Measurements from ENCODE around the gene TAMM41.
"Not testable (repeated sequence)": the region's sequence is repeated elsewhere in the genome, so short reads cannot be mapped to it uniquely, and the experiment has no call there.

TAMM41 gene

DNA sequence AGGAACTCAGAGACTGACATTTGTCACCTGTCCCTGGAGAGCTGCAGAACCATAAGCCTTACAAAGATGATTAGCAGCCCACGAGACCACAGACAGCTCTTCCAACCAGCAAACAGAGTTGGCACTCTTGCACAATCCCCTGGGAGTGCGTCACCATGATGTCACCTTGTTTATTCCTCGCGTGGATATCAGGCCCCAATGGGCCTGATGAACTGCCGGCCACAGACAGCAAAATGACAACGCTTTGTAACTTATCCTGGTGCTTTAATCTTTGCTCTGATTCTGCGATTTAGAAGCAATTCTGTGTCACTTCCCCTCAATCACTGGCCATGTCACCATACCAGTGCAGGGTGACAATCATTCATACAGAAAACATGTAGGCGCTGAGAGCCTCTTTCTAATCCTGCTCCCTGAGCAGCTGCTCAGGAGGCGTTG, 89.2 kb downstream of the TAMM41 start:
- no peaks in the 10 kb centered on the region for H3K36me3 ChIP-seq (ENCODE audit: insufficient read depth, low read depth, low read length)
- H3K27ac ChIP-seq (ENCODE audit: low read length), result no peak overlapping the region
- no peaks in the 10 kb centered on the region for H3K27me3 ChIP-seq (ENCODE audit: insufficient read depth, low read length)
- H3K4me3 ChIP-seq (ENCODE audit: low read length), result no peak overlapping the region
- H3K9me3 ChIP-seq (ENCODE audit: insufficient read depth, low read depth, low read length), result no peaks in the 10 kb centered on the region
- no peak overlapping the region for H3K9ac ChIP-seq (ENCODE audit: low read depth, low read length)
- no peaks in the 10 kb centered on the region for H3K4me1 ChIP-seq (ENCODE audit: insufficient read depth, low read length)

DNA sequence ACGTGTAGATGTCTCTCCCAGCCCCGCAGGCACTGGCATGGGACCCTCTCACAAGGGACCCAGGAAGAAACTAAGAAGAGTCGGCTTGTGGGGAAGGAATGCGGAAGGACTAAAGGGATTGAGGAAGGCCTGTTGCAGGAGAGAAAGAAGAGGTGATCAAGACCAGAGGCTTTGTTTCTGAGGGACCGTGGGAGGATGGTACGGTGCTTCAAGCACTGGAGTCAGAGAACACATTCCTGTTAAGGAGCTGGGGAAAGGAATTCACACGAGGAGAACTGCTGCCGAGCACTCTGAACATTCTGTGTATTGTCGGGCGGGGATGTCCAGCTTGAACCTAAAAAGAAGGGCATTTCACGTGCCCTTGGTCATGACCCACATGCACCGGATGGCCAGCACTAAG, 91.4 kb downstream of the TAMM41 start:
- 0 out of 2 replicates have a peak overlapping the region, but pooled peaks have one; percentile 11 for H3K9ac ChIP-seq (ENCODE audit: low read depth, low read length)
- no peaks in the 10 kb centered on the region for H3K36me3 ChIP-seq (ENCODE audit: insufficient read depth, low read depth, low read length)
- no peak overlapping the region for H3K27ac ChIP-seq (ENCODE audit: low read length)
- H3K27me3 ChIP-seq (ENCODE audit: insufficient read depth, low read length), result no peaks in the 10 kb centered on the region
- no peaks in the 10 kb centered on the region for H3K4me1 ChIP-seq (ENCODE audit: insufficient read depth, low read length)
- no peak overlapping the region for H3K4me3 ChIP-seq (ENCODE audit: low read length)
- no peaks in the 10 kb centered on the region for H3K9me3 ChIP-seq (ENCODE audit: insufficient read depth, low read depth, low read length)

DNA sequence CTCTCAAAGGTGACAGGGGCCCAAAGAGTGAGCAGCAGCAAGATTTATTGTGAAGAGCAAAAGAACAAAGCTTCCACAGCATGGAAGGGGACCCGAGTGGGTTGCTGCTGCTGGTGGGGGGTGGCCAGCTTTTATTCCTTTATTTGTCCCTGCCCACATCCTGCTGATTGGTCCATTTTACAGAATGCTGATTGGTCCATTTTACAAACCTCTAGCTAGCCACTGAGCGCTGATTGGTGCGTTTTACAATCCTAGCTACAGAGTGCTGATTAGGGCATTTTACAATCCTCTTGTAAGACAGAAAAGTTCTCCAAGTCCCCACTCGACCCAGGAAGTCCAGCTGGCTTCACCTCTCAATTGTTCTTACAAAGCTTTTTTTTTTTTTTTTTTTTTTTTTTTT, 94.4 kb downstream of the TAMM41 start:
- H3K9ac ChIP-seq (ENCODE audit: low read depth, low read length); H3K27ac ChIP-seq (ENCODE audit: low read length); H3K4me3 ChIP-seq (ENCODE audit: low read length); H3K27me3 ChIP-seq (ENCODE audit: insufficient read depth, low read length); H3K36me3 ChIP-seq (ENCODE audit: insufficient read depth, low read depth, low read length); H3K4me1 ChIP-seq (ENCODE audit: insufficient read depth, low read length); H3K9me3 ChIP-seq (ENCODE audit: insufficient read depth, low read depth, low read length): not testable (repeated sequence)

DNA sequence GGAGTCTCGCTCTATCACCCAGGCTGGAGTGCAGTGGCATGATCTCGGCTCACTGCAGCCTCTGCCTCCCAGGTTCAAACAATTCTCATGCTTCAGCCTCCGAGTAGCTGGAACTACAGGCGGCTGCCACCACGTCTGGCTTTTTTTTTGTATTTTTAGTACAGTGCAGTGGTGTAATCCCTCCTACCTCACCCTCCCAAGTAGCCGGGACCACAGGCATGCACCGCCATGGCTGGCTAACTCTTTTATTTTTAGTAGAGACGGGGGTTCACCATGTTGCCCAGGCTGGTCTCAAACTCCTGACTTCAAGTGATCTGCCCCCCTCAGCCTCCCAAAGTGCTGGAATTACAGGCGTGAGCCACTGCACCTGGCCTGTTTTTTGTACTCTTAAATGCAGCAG, 98.4 kb downstream of the TAMM41 start:
- not testable (repeated sequence) for H3K4me1 ChIP-seq (ENCODE audit: insufficient read depth, low read length); H3K9me3 ChIP-seq (ENCODE audit: insufficient read depth, low read depth, low read length); H3K36me3 ChIP-seq (ENCODE audit: insufficient read depth, low read depth, low read length); H3K27me3 ChIP-seq (ENCODE audit: insufficient read depth, low read length); H3K9ac ChIP-seq (ENCODE audit: low read depth, low read length); H3K4me3 ChIP-seq (ENCODE audit: low read length); H3K27ac ChIP-seq (ENCODE audit: low read length)
